Esophagus muscularis mucosa (tissue), 3 donors: ENCODE results near the gene MAP6.

Experiments used
- CTCF ChIP-seq, 3 experiments: fragments of 200-600 bp in 2 of 3; fragments of 450-650 bp in 1 of 3; sonication (generic) in 2 of 3; IDR thresholded peaks; one replicate each; pipeline ENCODE4 v1.5.1; 2017 to 2019; ENCODE audit warnings: antibody characterized with exemption in 3 of 3, mild to moderate bottlenecking in 2 of 3, moderate library complexity in 1 of 3
- POLR2A ChIP-seq: fragments of 450-650 bp; IDR thresholded peaks from one replicate; pipeline ENCODE4 v1.6.1; 2017; ENCODE audit warnings: antibody characterized with exemption, moderate library complexity, mild to moderate bottlenecking, low read depth
- POLR2AphosphoS5 ChIP-seq, 2 donors: sonication (generic); formaldehyde crosslinking; IDR thresholded peaks; one replicate each; pipeline ENCODE4 v1.6.1; 2017; ENCODE audit warnings: antibody characterized with exemption in 2 of 2

GRCh38 chr11:75563501-75563977 is 105.3 kb downstream of the MAP6 start:
- TF ChIP-seq CTCF (IDR thresholded peaks at IDR 0.05) (no peak), POLR2AphosphoS5 (IDR thresholded peaks at IDR 0.05) (no peak), POLR2A (peak; percentile 6)
